Inferior parietal cortex (tissue), 1 donor: Measurements from ENCODE around the gene RAC2.
"Not testable (repeated sequence)": the region's sequence is repeated elsewhere in the genome, so short reads cannot be mapped to it uniquely, and the experiment has no call there.

Experiments
- DNase-seq: peaks from one replicate; pipeline ENCODE4 v3.0.0-alpha.2; 2016; ENCODE audit errors: extremely low spot score

The RAC2 gene

DNA sequence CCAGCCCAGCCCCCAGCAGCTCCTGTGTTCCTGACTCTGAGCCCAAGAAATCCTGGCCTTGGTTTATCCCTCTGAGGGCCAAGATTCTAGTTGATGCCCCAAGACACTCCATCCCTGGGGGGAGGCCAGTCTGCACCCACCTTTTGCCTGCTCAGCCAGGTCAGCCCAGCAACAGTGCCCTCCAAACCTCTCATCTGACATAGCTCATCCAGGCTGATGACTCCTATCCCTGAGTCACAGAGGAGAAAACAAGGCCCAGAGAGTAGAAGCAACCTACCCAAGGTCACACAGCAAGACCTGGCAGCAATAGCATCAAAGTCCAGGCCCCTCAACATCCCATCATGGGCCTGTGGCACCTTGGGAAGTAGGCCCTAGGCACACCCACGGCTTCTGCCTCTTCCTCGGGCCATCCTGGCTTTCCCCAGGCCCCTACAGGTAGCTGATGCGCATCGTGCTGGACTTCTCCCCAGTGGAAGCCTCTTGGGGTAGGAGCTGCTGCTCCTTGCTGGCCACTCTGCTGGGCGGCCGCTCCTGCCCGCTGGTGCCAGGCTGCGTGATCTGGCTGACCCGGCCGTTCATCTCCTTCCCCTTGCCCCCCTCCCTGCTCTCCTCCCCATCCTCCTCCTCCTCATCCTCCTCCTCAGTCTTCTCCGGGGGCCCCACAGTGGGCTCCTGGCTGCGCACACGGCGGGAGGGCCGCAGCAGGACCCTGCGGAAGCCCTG, 37.8 kb downstream of the RAC2 start:
- no peak for DNase-seq

DNA sequence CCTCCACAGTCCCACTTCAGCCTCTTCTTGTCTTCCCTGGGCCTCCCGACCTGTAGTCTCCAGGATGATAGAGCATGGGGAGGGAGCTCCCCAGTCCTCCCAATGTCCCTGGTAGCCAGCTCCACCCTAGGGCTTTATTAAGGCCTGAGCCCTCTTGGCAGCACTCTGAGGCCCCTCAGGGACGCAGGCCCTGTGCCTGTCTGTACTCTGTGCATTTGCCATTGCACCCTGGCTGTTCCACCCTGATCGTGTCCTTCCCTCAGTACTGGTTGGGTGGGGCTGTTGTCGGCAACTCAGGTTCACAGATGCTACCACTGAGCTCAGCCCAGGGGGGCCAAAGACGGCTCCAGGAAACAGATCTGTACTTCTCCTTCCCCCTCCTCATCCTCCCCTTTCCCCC, 39.0 kb downstream of the RAC2 start:
- no peak for DNase-seq

DNA sequence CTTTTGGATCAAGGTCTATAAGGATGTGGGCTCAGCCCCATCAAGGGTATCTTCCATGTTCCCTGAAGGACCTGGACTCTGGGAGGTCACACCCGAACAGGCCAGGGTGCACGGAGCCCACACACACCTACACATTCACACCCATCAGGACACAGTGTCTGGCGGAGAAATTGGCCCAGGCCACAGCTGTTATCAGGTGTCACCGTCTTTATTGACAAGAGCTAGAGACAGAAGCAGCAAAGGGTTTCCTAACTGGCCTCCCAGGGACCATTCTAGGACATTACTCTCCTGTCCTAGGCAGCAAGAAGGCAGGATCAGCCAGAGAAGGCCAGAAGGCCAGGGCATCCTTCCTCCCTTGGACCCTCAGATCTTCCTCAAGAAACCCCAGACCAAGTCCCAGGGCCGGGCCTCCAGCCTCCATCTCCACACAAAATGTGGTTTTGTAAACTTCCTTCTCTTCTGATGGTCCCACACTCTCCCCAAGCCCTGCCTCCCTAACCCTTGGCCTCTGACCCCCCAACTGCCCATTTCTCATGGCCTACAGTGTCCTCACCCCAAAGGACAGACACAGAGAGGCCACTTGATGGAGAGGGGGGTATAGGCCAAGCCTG, 39.9 kb downstream of the RAC2 start:
- no peak for DNase-seq

DNA sequence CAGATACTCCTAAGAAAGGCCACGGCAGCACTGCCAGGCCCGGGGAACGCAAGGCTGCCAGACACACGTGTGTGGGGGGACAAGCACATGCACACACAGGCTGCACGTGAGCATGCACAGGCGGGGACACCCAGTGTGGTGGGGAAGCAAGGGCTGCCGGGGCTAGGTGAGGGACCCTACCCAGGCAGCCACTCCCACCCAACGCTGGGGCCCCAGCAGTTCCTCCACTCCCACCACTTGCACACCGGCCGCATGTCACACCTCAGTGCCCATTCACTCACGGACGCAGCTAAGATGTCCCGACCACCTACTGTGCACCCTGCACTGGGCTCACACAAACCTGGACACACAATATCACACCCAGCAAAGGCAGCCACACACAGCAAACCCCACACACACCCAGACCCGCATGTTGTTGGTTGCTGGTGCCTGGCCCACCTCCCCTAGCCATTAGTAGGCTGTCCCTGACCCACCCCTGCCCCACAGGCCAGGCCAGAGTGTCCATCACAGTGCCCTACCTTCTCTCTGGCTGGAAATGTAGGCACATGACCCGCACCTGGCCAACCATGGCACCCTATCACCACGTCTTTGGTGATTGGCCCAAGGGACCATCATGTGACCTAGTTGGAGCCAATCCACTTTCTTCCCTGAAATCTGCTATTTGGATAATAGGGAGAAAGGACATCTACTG, 40.6 kb downstream of the RAC2 start:
- no peak for DNase-seq

DNA sequence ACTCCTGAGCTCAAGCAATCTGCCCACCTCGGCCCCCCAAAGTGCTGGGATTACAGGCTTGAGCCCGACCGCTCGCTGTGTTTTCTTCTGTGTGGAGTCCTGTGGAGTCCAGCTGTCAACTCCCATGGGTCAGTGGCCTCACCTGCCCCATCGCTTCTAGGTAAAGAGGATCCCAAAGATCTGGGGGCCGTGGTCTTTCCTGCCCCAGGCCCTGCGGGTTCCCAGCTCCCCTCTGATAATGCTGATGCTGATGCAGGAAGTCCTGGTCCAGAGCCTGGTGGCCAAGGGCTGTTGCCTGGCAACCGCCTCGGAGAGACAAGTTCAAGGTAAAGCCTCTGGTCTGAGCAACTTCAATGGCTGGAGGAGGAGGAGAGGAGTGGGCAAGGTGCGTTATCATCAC, 41.4 kb downstream of the RAC2 start:
- no peak for DNase-seq

DNA sequence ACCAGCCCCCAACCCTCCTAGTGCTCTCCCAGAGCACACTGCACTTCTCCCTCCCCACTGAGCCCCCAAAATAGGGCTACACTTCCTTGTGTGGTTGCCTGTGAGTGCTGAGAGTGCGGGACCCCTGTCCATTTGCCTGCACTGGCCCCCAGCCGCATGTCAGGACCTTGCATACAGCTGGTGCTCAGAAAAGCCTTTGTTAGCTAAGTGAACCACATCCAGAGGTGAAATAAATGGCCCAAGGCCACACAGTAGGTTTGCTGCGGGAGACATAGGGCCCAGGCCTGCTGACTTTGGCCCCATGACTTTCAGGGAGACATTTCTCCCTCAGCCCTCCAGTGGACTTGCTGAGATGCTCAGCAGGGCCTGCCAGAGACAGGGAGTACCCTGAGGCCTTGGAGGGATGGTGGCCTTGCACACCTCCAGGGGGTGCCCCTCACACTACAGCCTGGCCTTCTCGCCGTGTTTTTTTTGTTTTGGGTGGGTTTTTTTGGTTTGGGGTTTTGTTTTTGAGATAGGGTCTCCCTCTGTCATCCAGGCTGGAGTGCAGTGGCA, 42.0 kb downstream of the RAC2 start:
- DNase-seq: no peak

DNA sequence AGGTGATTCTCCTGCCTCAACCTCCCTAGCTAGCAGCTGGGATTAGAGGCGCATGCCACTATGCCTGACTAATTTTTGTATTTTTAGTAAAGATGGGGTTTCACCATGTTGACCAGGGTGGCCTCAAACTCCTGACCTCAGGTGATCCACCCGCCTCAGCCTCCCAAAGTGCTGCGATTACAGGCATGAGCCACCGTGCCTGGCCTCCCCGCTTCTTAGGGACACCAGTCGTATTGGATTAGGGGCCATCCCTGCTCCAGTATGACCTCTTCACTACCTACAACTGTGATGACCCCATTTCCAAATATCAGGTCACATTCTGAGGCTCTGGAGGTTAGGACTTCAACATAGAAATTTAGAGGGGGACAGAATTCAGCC, 42.6 kb downstream of the RAC2 start:
- not testable (repeated sequence) for DNase-seq

DNA sequence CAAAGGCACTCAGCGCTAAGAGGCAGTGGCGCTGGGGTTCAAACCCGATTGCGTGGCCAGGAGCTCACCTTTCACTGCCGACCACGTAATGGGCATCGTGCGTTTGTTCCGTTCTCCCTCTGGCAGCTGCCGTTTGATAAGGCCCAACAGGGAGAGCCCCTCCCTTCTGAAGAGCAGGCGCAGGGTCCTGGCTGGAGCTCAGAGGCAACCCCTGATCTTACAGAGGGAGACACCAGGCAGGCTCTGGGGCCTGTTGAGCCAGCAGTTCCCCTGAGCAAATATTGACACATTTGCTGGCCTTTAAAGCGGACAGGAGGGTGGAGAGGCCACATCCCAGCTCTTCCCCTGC, 44.3 kb downstream of the RAC2 start:
- DNase-seq: no peak

DNA sequence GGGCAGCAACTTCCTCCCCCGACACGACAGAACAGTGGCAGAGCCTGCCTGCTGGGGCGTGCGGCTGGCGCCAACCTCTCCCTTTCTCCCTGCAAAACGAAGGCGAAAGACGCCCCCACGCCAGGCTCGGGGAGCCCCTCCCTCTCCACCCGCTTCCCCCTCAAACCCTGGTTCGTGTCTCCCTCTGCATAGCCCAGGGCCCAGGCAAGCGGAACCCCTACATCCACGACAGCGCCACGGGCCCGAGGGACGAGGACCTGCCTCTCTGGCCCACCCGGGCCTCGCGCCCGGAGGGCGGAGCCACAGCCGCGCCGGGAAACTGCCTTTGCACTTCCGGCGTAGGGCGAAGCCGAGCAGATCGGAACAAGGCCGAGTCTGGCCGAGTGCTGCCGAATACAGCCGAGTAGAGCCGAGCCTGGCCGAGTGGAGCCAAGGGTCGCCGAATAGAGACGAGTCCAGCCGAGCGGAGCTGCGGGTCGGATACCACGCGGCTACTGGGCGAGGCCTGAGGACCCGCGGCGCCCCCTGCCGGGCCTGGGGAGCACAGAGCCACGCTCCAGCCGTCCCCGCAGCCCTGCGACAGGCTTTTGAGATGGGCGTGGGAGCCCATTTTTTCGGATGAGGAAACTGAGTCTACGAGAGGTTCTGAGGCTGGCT, 44.8 kb downstream of the RAC2 start:
- peak; percentile 98 for DNase-seq

DNA sequence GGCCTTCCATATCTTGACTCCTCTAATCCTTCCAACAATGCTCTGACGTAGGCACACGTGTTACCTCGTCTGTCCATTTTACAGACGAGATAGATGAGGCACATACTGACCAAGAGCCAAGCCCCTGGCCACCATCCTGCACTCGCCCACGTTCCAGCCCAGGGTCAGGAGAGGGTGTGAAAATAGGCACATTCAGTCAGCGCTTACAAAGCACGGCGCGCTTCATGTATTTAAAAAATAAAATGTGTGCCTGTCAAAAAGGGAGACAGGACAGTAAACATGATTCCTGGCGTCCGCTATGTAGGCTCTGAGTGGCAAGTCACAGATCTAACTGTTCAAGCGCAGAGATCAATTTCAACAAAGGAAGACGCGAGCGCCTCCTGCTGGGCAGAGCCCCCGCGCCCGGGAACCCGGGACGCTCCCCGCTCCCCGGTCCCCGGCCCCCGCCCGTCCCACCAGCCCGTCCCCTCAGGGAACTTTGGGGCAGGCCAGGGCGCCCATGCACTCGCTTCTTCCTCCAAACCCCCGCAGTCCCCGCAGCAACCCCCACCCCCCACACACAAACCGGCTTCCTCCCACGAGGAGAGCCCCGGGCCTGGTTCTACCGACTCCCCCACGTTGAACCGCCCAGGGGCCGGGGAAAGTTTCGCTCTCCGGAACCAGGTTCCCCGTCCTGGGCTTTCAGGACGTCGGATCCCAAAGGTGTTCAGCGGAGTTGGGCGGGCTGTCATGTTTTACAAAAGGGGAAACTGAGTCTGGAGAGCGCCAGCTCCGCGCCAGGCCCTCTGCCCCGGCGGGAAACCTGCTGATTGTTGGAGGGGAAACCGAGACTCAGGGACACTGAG, 45.6 kb downstream of the RAC2 start:
- peak; percentile 83 for DNase-seq

DNA sequence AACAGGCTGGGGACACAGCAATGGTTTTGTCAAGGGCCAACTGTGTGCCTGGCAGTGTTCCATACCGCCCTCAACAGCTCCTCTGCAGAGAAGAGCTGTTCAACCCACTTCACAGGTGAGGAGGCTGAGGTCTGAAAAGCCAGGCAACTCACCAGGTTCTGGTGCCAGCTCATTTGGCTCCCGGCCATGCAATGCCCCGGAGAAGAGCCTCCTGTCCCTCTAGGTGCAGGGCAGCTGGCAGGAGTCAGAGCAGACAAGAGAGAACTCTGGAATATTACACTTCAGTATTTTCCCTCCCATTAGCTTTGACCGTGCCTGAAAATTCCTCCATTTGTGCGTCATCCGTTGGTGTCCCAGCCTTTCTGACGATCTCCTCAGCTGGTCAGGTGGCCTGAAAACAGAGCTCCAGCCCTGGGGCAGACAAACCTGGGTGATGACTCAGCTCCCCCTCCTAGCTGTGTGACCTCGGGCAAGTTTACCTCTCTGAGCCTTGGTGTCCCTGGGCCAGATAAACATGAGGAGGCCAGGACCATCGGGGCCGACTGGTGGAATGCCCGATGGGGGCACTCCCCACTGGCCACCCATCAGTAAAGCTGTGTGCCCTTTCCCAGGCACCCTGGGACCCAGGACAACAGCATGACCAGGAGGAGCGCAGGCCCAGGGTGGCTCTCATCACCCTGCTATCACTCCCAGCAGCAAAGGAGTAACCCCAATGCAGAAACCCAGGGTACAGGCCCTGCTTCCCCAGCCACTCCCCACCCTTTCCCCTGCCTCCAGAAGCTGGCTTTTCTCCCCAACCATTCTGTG, 46.4 kb downstream of the RAC2 start:
- no peak for DNase-seq

DNA sequence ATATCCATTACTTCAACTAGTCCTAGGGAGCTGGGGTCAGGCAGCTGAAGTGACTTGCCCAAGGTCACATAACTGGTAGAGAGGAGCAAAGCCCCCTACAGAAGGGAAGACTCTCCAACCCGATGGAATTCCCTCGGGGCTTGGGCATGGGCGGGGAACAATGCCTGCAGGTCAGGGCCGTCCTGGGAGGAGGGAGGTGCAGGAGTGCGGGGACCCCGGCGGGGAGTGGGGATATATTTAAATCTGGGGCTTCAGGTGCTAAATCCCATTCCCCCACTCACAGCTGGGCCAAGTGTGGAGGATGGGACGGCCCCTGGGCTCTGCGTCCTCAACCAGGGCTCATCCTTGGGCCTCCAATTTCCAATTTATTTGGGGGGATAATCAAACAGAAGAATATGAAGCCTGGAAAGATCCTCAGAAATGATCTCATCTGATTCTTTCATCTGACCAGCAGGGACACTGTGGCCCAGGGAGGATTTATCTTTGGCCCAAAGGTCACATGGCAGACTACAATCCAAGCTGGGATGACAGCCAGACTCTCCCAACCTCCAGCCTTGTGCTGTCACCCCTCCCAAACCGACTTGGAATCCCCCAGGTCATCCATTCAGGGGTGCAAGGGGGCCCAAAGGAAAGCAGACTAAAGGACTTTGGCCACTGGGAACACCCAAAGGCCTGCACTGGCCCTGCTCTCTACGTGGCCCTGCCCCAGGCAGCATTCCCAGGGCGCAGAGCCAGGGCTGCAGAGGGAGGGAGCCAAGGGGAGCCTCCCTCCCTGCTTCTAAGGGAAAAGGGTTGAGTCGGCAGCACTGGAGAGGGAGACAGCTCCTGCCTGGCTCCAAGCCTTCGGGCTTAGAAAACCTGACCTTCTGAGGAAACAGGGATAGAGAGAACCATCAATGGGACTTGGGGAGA, 47.3 kb downstream of the RAC2 start:
- DNase-seq: peak; percentile 50

DNA sequence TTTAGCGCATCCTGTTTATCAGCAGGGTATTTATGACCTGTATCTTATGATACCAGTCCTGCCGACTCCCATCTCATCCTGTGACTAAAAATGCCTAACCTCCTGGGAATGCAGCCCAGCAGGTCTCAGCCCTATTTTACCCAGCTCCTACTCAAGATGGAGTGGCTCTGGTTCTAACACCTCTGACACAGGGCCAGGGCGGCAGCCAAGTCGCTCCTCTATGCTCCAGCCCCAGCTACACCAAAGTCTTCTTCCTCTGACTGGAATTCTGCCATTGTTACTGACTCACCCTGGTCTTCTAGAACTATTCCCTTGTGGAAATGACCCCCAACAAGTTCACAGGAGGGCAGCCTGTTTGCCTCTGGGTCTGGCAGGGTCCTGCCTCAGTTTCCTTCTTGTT, 48.1 kb downstream of the RAC2 start:
- DNase-seq: no peak

DNA sequence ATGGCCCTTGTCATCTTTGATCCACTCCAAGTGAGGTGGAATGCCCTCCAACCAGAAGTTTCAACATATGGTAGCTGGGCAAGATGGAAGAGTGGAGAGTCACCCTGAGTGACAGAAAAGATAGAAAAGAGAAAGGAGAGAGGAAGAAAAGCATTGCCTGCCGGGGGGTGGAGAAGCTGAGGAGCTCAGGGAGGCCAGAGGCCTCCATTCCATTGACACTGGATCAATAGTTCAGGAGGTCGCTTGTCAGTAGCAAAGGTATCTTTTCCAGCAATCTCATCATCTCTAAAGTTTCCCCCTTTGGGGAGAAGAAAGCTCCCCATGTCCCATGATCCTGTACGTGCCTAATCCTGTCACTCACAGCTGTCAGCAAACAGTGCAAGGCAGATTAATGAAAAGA, 49.3 kb downstream of the RAC2 start:
- DNase-seq: no peak

DNA sequence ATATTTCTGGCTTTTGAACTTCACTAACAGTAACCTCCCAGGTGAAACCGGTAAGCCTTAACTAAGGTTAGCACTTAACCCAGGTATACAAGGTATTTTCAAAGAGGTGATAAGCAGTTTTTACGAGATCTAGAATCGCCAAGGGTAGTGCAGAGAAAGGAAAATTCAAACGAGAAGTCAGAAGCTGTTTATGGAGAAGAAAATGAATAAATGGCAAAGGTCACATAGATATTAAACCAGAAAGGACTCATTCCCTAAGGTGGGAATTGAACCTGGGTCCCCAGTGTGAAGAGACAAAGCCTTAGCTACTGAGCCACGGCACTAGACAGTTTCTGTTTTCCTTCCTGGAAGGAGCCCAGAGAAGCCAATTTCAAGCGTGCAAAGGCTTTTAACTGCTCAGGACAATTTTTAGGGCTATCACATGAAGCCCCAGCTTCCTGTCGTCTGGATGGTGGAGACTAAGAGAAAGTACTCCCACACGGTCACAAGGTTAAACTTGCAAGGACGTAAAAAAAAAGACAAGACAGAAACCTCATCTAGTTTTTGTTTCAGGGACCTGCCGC, 50.4 kb downstream of the RAC2 start:
- DNase-seq: peak; percentile 54

DNA sequence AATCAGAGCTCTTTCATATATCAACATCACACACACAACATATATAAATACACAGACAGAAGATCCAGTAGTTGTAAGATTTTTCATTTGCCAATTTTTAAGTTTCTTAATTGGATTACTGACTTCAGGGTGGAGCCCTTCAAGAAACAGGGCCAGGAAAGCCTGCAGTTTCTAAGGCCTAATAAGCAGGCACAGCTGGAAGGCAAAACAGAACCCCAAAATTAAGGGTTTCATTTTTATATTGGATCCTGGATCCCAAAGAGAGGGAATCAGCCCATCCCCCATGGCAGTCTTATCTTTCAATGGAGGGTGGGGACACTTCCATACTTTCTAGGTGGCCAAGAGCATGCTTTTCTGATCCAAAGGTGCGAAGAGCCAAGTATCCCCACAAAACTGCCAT, 51.3 kb downstream of the RAC2 start:
- no peak for DNase-seq

DNA sequence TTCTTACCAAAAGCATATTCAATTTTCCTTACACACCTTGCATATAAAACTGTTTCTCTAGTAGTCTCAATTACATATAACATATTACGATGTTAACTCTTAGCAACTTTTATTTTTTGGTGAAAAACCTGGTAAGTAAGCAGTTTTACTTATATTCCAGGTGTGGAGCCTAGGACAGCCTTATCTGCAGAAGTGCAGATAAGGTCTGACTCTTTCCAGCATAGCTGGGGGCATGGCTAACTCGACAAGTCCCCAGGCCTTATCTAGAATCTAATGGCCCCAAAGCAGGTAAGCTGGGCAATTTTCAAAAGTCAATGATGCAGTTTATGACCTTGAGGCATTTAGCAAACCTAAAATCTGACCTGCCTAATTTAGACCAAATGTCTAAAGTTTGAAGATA, 51.9 kb downstream of the RAC2 start:
- DNase-seq: no peak

DNA sequence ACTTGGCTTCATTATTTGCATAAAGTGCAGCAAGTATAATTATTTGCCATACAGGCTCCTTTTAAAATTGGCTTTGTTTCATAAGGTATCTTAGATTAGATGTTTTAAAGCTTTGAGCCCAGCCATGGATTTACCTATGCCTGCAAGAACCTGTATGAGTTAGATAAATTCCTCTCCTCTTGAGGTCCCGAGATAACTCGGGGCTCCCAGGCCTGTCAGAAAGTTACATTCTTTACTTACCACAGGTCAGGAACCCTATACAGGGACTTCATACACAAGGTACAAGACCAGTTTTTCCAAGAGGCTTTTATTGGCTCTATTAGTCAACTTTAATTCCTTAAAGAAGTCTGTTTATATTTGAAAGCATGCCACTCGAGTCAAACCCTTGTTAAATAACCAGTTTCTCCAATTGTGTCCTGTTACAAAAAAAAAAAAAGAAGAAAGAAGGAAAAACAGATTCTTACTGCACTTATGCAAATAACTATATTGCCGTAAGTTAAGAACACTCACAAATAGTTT, 53.7 kb downstream of the RAC2 start:
- DNase-seq: no peak

DNA sequence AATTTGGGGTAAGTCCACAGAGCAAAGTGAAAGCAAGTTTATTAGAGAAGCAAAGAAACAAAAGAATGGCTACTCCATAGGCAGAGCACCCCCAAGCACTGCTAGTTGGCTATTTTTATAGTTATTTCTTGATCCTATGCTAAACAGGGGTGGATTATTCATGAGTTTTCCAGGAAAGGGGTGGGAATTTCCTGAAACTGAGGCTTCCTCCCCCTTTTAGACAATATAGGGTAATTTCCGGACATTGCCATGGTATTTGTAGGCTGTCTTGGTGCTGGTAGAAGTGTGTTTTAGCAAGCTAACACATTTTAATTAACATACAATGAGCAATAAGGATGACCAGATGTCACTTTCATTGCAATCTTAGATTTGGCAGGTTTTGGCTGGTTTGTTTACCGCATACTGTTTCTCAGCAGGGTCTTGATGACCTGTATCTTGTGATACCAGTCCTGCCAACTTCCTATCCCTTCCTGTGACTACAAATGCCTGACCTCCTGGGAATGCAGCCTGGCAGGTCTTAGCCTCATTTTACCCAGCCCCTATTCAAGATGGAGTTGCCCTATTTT, 55.1 kb downstream of the RAC2 start:
- no peak for DNase-seq
